HG02884 (cell line): ENCODE results near the gene SHC2.

Source experiments
- ATAC-seq: cut with Tn5 transposase; IDR thresholded peaks from one replicate; pipeline ENCODE4 v1.9.1; 2021; ENCODE audit warnings: mild to moderate bottlenecking, moderate library complexity; ENCODE audit not compliant: unreplicated experiment

SHC2 gene

DNA sequence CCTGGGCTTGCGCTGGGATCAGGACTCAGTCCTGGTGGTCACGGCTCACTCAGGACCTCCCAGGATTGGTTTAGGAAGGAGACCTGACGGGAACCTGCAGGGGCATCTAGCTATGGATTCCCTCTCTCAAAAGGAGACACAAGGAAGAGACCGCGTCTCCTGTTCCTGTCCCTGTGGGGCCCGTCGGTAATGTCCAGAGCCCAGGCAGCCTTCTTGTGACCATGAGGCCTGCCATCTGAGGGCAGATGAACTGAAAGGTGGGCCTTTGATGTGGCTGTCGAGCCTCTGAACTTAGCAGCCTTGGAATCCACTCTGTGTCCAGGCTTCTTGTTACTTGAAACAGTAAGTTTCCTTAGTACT is 84.7 kb downstream of the SHC2 start:
- ATAC-seq, result no peak

- no peak for ATAC-seq
These were observed 85.3 kb downstream of the SHC2 start for GRCh38 chr19:375395-376110.

DNA sequence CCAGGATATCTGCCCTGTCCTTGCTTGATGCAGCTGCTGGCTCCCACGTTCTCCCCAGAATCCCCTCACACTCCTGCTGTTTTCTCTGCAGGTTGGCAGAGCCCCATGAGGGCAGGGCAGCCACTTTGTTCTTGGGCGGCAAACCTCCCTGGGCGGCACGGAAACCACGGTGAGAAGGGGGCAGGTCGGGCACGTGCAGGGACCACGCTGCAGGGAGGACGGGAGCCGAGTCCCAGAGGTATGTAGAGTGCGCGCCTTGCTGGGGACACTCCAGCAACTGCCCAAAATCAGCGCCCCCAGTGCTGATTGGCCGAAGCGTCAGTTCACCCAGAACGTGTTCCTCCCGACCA is 86.0 kb downstream of the SHC2 start:
- no peak for ATAC-seq

DNA sequence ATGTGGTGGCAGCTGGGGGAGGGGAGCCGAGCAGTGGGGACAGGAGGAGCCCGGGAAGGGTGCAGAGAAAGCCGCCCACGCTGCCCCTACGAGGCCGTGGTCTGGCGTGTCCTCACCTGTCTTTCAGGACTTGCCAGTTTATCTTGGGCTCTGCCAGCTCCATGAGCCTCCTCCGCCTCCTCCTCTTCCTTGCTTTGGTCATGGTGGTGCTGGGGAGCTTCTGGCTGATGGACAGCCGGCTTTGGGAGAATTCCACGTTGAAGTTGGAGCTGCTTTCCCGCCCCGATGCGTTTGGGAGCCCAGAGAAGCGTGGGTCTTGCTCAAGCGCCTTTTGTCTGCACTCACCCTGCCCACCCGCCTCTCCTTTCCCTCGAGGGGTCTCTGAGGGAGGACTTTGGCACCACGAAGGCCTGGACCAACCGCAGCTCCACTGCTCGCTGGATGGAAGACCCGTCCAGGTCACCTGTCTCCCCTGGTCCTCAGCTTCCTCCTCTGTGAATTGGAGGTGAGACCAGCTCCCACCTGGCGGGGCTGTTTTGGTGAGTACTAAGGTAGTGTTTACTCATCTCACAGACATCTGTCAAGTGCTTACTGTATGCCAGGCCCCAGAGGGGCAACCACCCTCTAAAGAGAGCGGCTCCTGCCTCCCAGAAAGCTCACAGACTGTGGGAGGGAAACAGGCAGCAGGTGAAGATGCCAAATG is 86.5 kb downstream of the SHC2 start:
- ATAC-seq, result no peak

GRCh38 chr19:373391-374182 is 87.2 kb downstream of the SHC2 start:
- no peak for ATAC-seq

- ATAC-seq, result no peak
These were observed 88.4 kb downstream of the SHC2 start for GRCh38 chr19:372306-372890.

- ATAC-seq, result no peak
These were observed 89.2 kb downstream of the SHC2 start for GRCh38 chr19:371501-372168.

DNA sequence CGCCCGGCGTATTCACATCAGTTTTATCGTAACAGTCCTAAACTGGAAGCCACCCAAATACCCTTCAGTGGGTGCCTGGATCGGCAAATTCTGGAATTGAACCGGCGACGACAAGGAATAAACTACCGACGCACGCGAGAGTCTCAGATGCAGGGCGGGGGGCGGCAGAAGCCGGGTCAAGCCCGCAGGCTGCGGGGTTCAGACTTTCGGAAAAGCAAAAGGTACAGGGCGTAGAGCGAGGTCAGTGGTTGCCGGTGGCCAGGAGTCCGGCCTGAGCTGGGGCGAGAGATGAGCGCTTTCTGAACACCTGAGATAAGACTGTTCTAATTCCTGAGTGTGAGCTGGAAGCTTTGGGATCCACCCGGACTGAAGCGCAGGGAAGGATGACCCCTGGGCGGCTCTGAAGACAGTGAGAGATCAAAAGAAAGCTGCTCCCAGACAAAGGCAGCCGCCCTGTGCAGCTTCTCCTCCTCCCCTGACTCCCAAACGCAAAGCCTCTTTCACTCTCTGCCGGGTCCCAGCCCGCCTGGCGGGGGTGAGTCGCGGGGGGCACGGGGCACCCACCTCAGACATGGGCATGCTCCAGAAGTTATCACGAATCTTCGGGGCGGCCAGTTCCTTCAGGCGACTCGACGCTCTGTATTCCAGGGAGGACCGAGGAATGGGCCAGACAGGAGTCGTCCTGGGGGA is 90.0 kb downstream of the SHC2 start:
- no peak for ATAC-seq

DNA sequence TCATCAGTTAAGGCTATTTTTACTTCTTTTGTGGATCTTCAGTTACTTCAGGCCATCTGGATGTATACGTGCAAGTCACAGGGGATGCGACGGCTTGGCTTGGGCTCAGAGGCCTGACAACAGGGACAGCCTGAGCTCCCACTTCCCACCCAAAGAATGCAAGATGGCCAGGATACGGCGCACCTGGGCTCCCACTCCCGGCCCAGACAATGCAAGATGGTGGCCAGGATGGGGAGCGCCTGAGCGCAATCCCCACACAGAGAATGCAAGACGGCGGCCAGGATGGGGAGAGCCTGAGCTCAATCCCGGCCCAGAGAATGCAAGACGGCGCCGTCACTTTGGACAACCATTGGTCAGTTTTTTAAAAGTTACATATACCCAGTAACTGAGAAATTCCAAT is 91.0 kb downstream of the SHC2 start:
- no peak for ATAC-seq

GRCh38 chr19:369256-369655 is 91.6 kb downstream of the SHC2 start:
- no peak for ATAC-seq

GRCh38 chr19:368630-369024 is 92.2 kb downstream of the SHC2 start:
- no peak for ATAC-seq

- no peak for ATAC-seq
These were observed 92.7 kb downstream of the SHC2 start for GRCh38 chr19:367963-368629.

- ATAC-seq, result no peak
These were observed 93.3 kb downstream of the SHC2 start for GRCh38 chr19:367561-367960.

DNA sequence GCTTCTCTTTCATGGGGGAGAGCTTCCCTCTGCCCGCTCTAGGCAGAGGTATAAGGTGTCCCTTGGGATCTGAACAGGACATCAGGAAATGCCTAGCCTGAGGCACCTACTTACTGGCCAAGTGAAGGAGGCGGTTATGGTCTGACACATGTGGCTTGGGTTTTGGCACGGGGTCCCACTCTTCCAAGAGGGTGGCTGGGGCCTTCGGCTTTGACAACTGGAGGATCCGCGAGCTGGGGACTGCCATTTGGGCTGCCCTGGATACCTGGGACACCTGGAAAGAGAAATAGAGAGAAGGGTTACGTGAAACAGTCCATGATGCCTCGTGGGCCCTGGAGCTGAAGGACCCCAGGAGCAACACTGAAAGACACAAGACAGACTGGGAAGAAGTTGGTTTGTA is 93.9 kb downstream of the SHC2 start:
- ATAC-seq, result no peak
